ENCODE data around the gene OR9Q1. TPM values are rescaled to one million over a fixed set of nuclear protein-coding genes. Genes with fewer than 3 reads are reported as not detected.

The OR9Q1 gene
- total and polyA plus RNA-seq, 4 experiments from 2014 or later, result not detected

DNA sequence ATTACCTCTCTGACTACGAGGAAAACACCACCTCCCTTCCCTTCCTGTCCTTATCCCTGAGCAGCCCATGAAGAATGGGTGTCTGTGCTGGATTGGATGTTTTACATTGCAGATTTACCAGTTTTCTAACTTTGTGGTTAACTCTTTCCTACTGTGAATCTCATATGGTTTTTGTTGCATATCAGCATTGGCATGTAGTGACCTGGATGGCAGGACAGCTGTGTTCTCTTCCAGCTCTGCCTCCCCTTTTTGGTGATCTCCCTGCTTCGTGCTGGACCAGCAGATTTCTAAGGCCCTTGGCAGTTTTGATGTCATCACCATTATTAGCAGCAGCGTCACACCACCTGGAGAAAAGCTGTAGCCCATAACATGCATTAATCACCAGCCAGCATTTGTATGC lies 33.8 kb downstream of the OR9Q1 start:
- no peak for DNase-seq
- no peak overlapping the region for H3K4me3 ChIP-seq (ENCODE audit: low read length in 2 of 2)
- H3K9me3 ChIP-seq (ENCODE audit: control insufficient read depth in 1 of 2, low read length in 2 of 2), result no peaks in the 10 kb centered on the region
- no peaks in the 10 kb centered on the region for H3K36me3 ChIP-seq (ENCODE audit: insufficient read depth, low read length)
- no peaks in the 10 kb centered on the region for H3K27me3 ChIP-seq (ENCODE audit: insufficient read depth, low read length)
- Mint-ChIP-seq H3K4me1 (no peaks in the 10 kb centered on the region), H3K9me3 (peaks cover 0 to 3% (median 0%) of the 10 kb centered on the region in 8 donors), H3K36me3 (no peaks in the 10 kb centered on the region), H3K4me3 (no peak overlapping the region), H3K27me3 (no peaks in the 10 kb centered on the region), H3K27ac (no peak overlapping the region)
- ChIA-PET CTCF (ENCODE audit: partially characterized antibody) (no interaction called here), POLR2A (ENCODE audit: partially characterized antibody) (no interaction called here)
- intact Hi-C loops (cut with micrococcal nuclease), result no loop called here
- H3K4me1 ChIP-seq (ENCODE audit: insufficient read depth, low read length), result no peaks in the 10 kb centered on the region
- H3K27ac ChIP-seq (ENCODE audit: low read depth, low read length), result no peak overlapping the region

DNA sequence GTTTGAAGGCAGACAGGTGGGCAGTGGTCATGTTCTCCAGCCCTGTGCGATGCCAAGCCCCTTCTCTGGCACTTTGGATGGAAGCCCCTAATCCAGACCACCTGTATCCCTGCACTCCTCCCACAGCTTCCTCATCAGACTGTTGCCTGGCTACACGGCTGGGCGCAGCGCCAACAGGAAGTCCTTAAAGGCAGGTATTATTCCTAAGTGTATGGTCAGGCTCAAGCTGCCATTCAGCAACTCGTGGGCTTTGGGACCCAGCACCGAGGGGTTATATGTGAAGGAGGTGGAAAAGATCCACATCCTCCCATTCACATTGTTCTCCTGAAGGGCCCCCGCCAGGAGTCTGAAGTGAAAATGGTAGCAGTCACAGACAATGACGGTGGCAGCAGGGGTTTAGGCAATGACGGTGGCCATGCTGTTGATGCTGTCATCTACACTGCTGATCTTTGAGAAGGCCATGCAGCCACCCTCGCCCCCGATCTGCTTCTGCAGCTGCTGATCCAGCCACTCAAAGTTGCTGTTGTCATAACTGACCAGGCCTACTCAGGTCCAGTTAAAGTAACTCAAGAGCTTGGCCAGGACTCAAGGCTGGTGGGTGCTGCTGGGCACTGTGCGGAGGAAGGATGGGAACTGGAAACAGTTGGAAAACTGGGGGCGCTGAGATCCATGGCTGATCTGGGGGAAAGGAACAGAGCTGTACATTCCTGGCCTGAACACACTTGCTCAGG lies 34.8 kb downstream of the OR9Q1 start:
- ChIA-PET CTCF (ENCODE audit: partially characterized antibody) (interaction anchor here (0.7 kb wide), 1 partner anchor 171 kb away, joined by 3 read pairs; no protein-coding TSS in a partner anchor), POLR2A (ENCODE audit: partially characterized antibody) (no interaction called here)
- Mint-ChIP-seq H3K4me3 (no peak overlapping the region), H3K9me3 (peaks cover 0 to 3% (median 0%) of the 10 kb centered on the region in 8 donors), H3K27ac (no peak overlapping the region), H3K36me3 (no peaks in the 10 kb centered on the region), H3K4me1 (no peaks in the 10 kb centered on the region), H3K27me3 (peaks cover 0 to 2% of the 10 kb centered on the region in 2 donors)
- Histone ChIP-seq H3K4me1 (ENCODE audit: insufficient read depth, low read length) (no peaks in the 10 kb centered on the region), H3K4me3 (ENCODE audit: low read length in 2 of 2) (no peak overlapping the region), H3K36me3 (ENCODE audit: insufficient read depth, low read length) (no peaks in the 10 kb centered on the region), H3K27me3 (ENCODE audit: insufficient read depth, low read length) (no peaks in the 10 kb centered on the region), H3K27ac (ENCODE audit: low read depth, low read length) (no peak overlapping the region), H3K9me3 (ENCODE audit: control insufficient read depth in 1 of 2, low read length in 2 of 2) (no peaks in the 10 kb centered on the region)
- intact Hi-C loops (cut with micrococcal nuclease), result no loop called here
- DNase-seq, result no peak

DNA sequence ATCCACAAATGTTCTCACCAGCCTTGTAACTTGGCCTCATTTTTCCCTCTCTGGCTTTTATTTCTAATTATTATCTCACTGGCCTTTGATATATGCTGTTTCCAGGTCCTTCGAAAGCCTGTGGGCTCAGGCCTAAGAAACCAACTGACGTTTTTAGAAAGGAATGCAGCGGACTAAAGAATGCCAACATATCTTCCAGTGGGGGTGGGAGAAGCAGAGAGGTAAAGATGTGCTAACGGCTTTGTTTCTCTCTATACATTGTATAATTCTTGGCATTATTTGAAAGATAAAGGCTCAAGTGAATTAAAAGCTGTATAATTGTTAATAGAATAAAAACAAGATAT lies 35.3 kb downstream of the OR9Q1 start:
- H3K4me3 ChIP-seq (ENCODE audit: low read length in 2 of 2), result no peak overlapping the region
- no peak overlapping the region for H3K27ac Mint-ChIP-seq
- H3K4me3 Mint-ChIP-seq, result no peak overlapping the region
- H3K9me3 Mint-ChIP-seq, result peaks cover 0 to 3% (median 0%) of the 10 kb centered on the region in 8 donors
- no peaks in the 10 kb centered on the region for H3K36me3 ChIP-seq (ENCODE audit: insufficient read depth, low read length)
- peaks cover 0 to 2% of the 10 kb centered on the region in 2 donors for H3K27me3 Mint-ChIP-seq
- no peak for DNase-seq
- H3K4me1 ChIP-seq (ENCODE audit: insufficient read depth, low read length), result no peaks in the 10 kb centered on the region
- intact Hi-C loops (cut with micrococcal nuclease), result no loop called here
- H3K4me1 Mint-ChIP-seq, result no peaks in the 10 kb centered on the region
- H3K9me3 ChIP-seq (ENCODE audit: control insufficient read depth in 1 of 2, low read length in 2 of 2), result no peaks in the 10 kb centered on the region
- no peaks in the 10 kb centered on the region for H3K27me3 ChIP-seq (ENCODE audit: insufficient read depth, low read length)
- POLR2A ChIA-PET (ENCODE audit: partially characterized antibody), result no interaction called here
- no peaks in the 10 kb centered on the region for H3K36me3 Mint-ChIP-seq
- no peak overlapping the region for H3K27ac ChIP-seq (ENCODE audit: low read depth, low read length)
- CTCF ChIA-PET (ENCODE audit: partially characterized antibody), result interaction anchor here (0.7 kb wide), 1 partner anchor 170 kb away, joined by 3 read pairs; no protein-coding TSS in a partner anchor

DNA sequence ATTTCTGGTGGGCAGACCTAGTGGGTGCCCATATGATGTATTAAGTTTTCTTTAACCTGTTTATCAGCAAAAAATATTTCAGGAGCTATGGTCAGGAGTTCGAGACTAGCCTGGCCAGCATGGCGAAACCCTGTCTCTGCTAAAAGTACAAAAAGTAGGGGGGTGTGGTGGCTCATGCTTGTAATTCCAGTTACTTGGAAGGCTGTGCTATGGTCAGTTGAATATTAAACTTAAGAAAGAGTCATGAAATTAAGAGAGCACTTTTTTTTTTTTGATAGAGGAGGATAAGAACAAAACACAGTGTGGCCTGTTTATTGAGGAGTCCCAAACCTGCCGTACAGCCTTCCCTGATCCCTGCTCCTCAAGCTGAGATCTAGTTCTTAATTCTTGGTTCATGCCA lies 36.9 kb downstream of the OR9Q1 start:
- H3K4me1 Mint-ChIP-seq, result no peaks in the 10 kb centered on the region
- Histone ChIP-seq H3K27me3 (ENCODE audit: insufficient read depth, low read length) (no peaks in the 10 kb centered on the region), H3K4me1 (ENCODE audit: insufficient read depth, low read length) (no peaks in the 10 kb centered on the region), H3K4me3 (ENCODE audit: low read length in 2 of 2) (no peak overlapping the region), H3K27ac (ENCODE audit: low read depth, low read length) (no peak overlapping the region), H3K36me3 (ENCODE audit: insufficient read depth, low read length) (no peaks in the 10 kb centered on the region), H3K9me3 (ENCODE audit: control insufficient read depth in 1 of 2, low read length in 2 of 2) (no peaks in the 10 kb centered on the region)
- H3K9me3 Mint-ChIP-seq, result peaks cover 0 to 3% (median 0%) of the 10 kb centered on the region in 8 donors
- H3K4me3 Mint-ChIP-seq, result no peak overlapping the region
- intact Hi-C loops (cut with micrococcal nuclease), result no loop called here
- no peaks in the 10 kb centered on the region for H3K36me3 Mint-ChIP-seq
- ChIA-PET CTCF (ENCODE audit: partially characterized antibody) (no interaction called here), POLR2A (ENCODE audit: partially characterized antibody) (no interaction called here)
- H3K27me3 Mint-ChIP-seq, result peaks cover 1 to 4% of the 10 kb centered on the region in 2 donors
- no peak for DNase-seq
- H3K27ac Mint-ChIP-seq, result no peak overlapping the region

DNA sequence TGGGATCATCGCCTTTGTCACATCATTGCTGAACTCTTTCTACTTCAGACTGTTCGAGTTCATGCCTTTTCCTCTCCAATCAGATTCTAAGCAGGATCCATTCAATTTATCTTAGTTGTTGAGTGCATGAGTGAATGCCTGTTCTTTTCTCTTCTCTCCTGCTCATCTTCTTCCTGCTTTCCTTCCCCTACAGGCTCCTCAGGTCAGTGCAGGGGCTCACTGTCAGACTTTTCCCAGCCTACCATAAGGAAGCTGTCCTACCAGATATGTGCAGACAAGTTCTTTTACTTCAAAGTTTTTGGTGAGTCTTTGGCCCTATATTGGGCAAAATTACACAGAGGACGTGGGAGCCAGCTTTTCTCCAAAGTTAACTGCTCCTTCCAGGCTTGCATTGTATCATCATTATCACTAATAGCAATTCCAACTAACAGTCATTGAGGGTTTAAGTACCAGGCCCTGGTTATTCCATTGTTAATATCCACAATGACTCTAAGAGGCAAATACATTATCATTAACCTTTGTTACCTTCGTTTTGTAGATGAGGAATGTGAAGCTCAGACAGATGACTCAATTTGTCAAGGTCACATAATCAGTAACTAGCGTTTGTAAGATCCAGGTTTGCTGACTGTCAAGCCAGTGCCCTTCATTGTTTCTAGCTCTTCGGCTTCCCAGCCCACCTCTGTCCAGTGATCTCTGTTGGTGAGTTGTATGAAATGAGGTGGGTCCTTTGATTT lies 37.4 kb downstream of the OR9Q1 start:
- intact Hi-C loops (cut with micrococcal nuclease), result no loop called here
- no peak for DNase-seq
- H3K27ac ChIP-seq (ENCODE audit: low read depth, low read length), result no peak overlapping the region
- no peak overlapping the region for H3K4me3 ChIP-seq (ENCODE audit: low read length in 2 of 2)
- Mint-ChIP-seq H3K9me3 (peaks cover 0 to 3% (median 0%) of the 10 kb centered on the region in 8 donors), H3K27ac (no peak overlapping the region), H3K4me1 (no peaks in the 10 kb centered on the region), H3K36me3 (no peaks in the 10 kb centered on the region), H3K27me3 (peaks cover 1 to 4% of the 10 kb centered on the region in 2 donors), H3K4me3 (no peak overlapping the region)
- no peaks in the 10 kb centered on the region for H3K36me3 ChIP-seq (ENCODE audit: insufficient read depth, low read length)
- POLR2A ChIA-PET (ENCODE audit: partially characterized antibody), result no interaction called here
- H3K4me1 ChIP-seq (ENCODE audit: insufficient read depth, low read length), result no peaks in the 10 kb centered on the region
- no peaks in the 10 kb centered on the region for H3K9me3 ChIP-seq (ENCODE audit: control insufficient read depth in 1 of 2, low read length in 2 of 2)
- CTCF ChIA-PET (ENCODE audit: partially characterized antibody), result no interaction called here
- H3K27me3 ChIP-seq (ENCODE audit: insufficient read depth, low read length), result no peaks in the 10 kb centered on the region

DNA sequence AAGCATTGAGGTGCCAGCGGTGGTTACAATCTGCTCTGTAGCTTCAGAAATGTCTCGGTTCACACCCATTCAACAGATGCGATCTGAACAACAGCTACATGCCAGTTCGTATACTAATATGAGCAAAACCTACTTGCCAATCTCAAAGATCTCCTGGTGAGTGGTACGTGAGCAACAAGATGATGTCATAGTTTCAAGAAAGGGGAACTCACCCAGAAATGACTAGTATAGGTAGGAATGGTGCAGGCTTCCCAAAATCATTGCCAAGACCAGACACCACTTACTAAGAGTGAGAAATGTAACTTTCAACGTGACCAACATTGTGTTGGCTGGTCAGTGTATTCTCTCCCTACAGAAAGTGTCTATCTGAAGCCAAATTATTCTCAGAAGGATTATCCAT lies 38.1 kb downstream of the OR9Q1 start:
- ChIA-PET POLR2A (ENCODE audit: partially characterized antibody) (no interaction called here), CTCF (ENCODE audit: partially characterized antibody) (no interaction called here)
- Histone ChIP-seq H3K4me1 (ENCODE audit: insufficient read depth, low read length) (no peaks in the 10 kb centered on the region), H3K9me3 (ENCODE audit: control insufficient read depth in 1 of 2, low read length in 2 of 2) (no peaks in the 10 kb centered on the region), H3K36me3 (ENCODE audit: insufficient read depth, low read length) (no peaks in the 10 kb centered on the region), H3K4me3 (ENCODE audit: low read length in 2 of 2) (no peak overlapping the region), H3K27me3 (ENCODE audit: insufficient read depth, low read length) (no peaks in the 10 kb centered on the region), H3K27ac (ENCODE audit: low read depth, low read length) (no peak overlapping the region)
- H3K9me3 Mint-ChIP-seq, result peaks cover 0 to 3% (median 0%) of the 10 kb centered on the region in 8 donors
- peaks cover 1 to 4% of the 10 kb centered on the region in 2 donors for H3K27me3 Mint-ChIP-seq
- no peaks in the 10 kb centered on the region for H3K36me3 Mint-ChIP-seq
- no peak for DNase-seq
- no peak overlapping the region for H3K27ac Mint-ChIP-seq
- H3K4me1 Mint-ChIP-seq, result no peaks in the 10 kb centered on the region
- intact Hi-C loops (cut with micrococcal nuclease), result no loop called here
- no peak overlapping the region for H3K4me3 Mint-ChIP-seq

DNA sequence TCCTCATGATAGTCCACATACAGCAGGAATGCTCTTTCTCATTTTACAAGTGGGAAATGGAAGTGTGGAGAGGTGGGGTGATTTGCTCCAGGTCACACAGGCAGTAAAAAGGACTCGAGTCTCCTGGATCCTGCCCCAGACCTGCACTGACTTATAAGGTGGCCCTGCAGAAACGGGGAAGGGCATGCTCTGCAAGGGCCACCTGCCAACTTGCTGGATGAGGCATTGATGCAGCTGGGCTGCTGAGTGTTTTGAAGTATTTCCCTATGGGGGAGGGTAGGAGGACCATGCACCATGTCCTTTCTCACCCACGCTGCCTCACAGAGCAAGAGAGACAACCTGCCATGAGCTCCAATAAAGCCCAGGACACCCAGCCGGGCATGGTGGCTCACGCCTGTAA lies 44.0 kb downstream of the OR9Q1 start:
- Histone ChIP-seq H3K4me1 (ENCODE audit: insufficient read depth, low read length) (no peaks in the 10 kb centered on the region), H3K4me3 (ENCODE audit: low read length in 2 of 2) (no peak overlapping the region), H3K9me3 (ENCODE audit: control insufficient read depth in 1 of 2, low read length in 2 of 2) (no peaks in the 10 kb centered on the region), H3K27ac (ENCODE audit: low read depth, low read length) (no peak overlapping the region), H3K36me3 (ENCODE audit: insufficient read depth, low read length) (no peaks in the 10 kb centered on the region), H3K27me3 (ENCODE audit: insufficient read depth, low read length) (no peaks in the 10 kb centered on the region)
- no peak for DNase-seq
- H3K4me1 Mint-ChIP-seq, result no peaks in the 10 kb centered on the region
- intact Hi-C loops (cut with micrococcal nuclease), result no loop called here
- H3K9me3 Mint-ChIP-seq, result no peaks in the 10 kb centered on the region
- H3K27me3 Mint-ChIP-seq, result peaks cover 1 to 4% of the 10 kb centered on the region in 2 donors
- H3K4me3 Mint-ChIP-seq, result no peak overlapping the region
- ChIA-PET CTCF (ENCODE audit: partially characterized antibody) (no interaction called here), POLR2A (ENCODE audit: partially characterized antibody) (no interaction called here)
- H3K27ac Mint-ChIP-seq, result no peak overlapping the region
- H3K36me3 Mint-ChIP-seq, result no peaks in the 10 kb centered on the region

Data from CD4-positive, alpha-beta memory T cell (primary cell).